ENCODE data around the gene RAB4B. TPM values are rescaled to one million over a fixed set of nuclear protein-coding genes. Genes with fewer than 3 reads are reported as not detected.

The RAB4B gene
- total RNA-seq, 4 donors from 2014 or later: 12.4 to 20.7 (median 17.0) TPM

DNA sequence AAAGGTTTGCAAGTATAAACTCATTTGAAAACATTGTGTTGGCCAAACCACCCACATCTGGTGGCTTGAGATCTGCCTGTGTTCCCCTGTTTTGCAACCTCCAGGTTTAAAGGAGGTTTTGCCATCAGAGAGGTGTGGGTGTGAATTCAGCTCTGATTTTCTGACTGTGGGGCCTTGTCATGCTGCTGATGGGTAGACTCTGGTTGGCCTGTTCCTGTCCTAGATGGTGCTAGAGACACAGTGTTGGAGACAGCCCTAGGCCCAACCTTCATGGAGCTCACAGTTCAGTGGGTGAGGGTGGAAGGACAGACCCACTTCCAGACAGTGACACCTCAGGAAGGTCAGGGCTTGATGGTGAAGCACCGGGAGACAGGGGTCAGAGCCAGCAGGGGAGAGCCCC is 7.5 kb downstream of the RAB4B start:
- Histone ChIP-seq H3K4me3 (no peak overlapping the region), H3K27ac (no peak overlapping the region), H3K9me3 (no peaks in the 10 kb centered on the region), H3K27me3 (no peaks in the 10 kb centered on the region), H3K4me1 (no peaks in the 10 kb centered on the region), H3K36me3 (peaks cover 30% of the 10 kb centered on the region)
- no peak for DNase-seq (ENCODE audit: low spot score in 2 of 2)
- 67% methylated on average over 1 of the region's 1 CpG for WGBS
- TF ChIP-seq POLR2A (IDR thresholded peaks at IDR 0.05): no peak
- TF ChIP-seq, protein P1, sequence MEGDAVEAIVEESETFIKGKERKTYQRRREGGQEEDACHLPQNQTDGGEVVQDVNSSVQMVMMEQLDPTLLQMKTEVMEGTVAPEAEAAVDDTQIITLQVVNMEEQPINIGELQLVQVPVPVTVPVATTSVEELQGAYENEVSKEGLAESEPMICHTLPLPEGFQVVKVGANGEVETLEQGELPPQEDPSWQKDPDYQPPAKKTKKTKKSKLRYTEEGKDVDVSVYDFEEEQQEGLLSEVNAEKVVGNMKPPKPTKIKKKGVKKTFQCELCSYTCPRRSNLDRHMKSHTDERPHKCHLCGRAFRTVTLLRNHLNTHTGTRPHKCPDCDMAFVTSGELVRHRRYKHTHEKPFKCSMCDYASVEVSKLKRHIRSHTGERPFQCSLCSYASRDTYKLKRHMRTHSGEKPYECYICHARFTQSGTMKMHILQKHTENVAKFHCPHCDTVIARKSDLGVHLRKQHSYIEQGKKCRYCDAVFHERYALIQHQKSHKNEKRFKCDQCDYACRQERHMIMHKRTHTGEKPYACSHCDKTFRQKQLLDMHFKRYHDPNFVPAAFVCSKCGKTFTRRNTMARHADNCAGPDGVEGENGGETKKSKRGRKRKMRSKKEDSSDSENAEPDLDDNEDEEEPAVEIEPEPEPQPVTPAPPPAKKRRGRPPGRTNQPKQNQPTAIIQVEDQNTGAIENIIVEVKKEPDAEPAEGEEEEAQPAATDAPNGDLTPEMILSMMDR (IDR thresholded peaks at IDR 0.05): no peak
- no peak for TF ChIP-seq POLR2AphosphoS5 (IDR thresholded peaks at IDR 0.05)
- TF ChIP-seq EP300 (IDR thresholded peaks at IDR 0.05): no peak

DNA sequence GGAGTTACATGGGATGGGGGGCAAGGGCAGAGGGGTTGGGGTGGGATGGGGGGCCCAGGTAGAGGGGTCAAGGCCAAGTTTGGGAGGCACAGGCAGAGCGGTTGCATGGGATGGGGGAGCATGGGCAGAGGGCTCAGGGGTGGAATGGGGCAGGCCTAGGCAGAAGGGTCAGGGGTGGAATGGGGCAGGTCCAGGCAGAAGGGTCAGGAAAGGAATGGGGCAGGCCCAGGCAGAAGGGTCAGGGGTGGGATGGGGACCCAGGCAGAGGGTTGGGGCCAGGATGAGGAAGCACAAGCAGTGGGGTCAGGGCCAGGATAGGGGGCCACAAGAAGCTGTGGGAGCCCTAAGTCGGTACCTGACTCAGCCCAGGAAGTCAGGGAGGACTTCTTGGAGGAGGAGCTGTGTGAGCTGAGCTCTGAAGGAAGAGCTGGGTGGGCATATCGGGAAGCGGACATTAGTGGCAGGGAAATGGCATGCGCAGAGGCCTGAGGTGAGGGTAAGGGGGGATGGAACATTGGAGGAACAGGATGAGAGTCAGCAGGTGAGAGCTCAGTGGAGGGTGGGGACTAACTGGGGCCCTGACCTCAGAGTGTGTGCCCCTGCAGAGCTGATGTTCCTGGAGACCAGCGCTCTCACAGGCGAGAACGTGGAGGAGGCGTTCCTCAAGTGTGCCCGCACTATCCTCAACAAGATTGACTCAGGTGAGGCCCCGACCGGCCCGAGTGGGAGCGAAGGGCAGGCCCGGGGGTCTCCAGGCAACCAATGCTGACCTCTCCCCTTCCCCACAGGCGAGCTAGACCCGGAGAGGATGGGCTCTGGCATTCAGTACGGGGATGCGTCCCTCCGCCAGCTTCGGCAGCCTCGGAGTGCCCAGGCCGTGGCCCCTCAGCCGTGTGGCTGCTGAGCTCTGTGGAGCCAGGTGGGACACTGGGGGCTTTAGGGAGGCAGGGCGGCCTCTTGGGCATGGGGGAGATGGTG is 8.3 kb downstream of the RAB4B start:
- Histone ChIP-seq H3K4me1 (no peaks in the 10 kb centered on the region), H3K27ac (no peak overlapping the region), H3K27me3 (no peaks in the 10 kb centered on the region), H3K9me3 (no peaks in the 10 kb centered on the region), H3K36me3 (peaks cover 32% of the 10 kb centered on the region), H3K4me3 (no peak overlapping the region)
- TF ChIP-seq POLR2A (IDR thresholded peaks at IDR 0.05): no peak
- no peak for TF ChIP-seq EP300 (IDR thresholded peaks at IDR 0.05)
- TF ChIP-seq, protein P1 (IDR thresholded peaks at IDR 0.05): no peak
- no peak for TF ChIP-seq POLR2AphosphoS5 (IDR thresholded peaks at IDR 0.05)
- 90% methylated on average over 24 of the region's 25 CpGs for WGBS
- DNase-seq (ENCODE audit: low spot score in 2 of 2): no peak

DNA sequence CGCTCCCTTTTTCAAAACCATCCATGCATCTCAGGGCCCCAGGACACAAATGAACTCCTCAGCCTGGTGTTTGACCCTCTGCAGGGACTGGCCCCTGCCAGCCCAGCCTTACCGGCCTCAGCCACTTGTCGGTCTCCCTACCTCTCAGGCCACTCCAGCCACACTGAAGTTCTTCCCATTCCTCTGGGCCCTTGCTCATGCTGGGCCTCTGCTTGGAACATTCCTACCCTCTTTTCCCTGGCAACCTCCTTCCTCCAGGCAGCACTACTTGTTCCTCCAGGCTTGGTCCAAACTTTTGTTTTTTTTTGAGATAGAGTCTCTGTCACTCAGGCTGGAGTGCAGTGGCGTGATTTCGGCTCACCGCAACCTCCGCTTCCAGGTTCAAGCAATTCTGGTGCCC is 13.3 kb downstream of the RAB4B start:
- Histone ChIP-seq H3K4me1 (no peaks in the 10 kb centered on the region), H3K36me3 (peaks cover 25% of the 10 kb centered on the region), H3K27me3 (no peaks in the 10 kb centered on the region), H3K27ac (no peak overlapping the region), H3K9me3 (no peaks in the 10 kb centered on the region), H3K4me3 (no peak overlapping the region)
- WGBS: 85% methylated on average over 7 of the region's 7 CpGs
- DNase-seq (ENCODE audit: low spot score in 2 of 2): no peak
- TF ChIP-seq EP300 (IDR thresholded peaks at IDR 0.05): no peak
- TF ChIP-seq, protein P1 (IDR thresholded peaks at IDR 0.05): no peak
- TF ChIP-seq POLR2A (IDR thresholded peaks at IDR 0.05): no peak
- TF ChIP-seq POLR2AphosphoS5 (IDR thresholded peaks at IDR 0.05): no peak

DNA sequence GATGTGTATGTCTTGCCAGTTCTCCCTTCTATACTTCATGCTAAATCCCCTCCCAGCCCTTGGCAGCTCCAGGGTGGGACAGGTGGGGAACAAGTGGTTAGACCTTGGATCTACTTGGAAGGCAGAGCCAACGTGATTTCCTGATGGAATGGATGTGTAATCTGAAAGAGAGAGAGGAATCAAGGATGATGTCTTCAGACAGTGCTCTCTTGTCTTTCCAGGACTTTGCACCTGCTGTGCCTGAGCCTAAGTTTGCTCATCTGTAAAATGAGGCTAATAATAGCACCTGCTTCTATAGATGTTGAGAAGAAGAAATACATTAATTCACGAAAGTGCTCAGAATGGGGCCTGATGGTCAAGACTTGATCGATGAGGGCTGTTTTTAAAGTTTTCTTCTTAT is 13.9 kb downstream of the RAB4B start:
- DNase-seq (ENCODE audit: low spot score in 2 of 2): no peak
- no peaks in the 10 kb centered on the region for H3K27me3 ChIP-seq
- H3K9me3 ChIP-seq: no peaks in the 10 kb centered on the region
- H3K4me3 ChIP-seq: no peak overlapping the region
- H3K4me1 ChIP-seq: no peaks in the 10 kb centered on the region
- 67% methylated on average over 3 of the region's 3 CpGs for WGBS
- TF ChIP-seq POLR2AphosphoS5 (IDR thresholded peaks at IDR 0.05) (no peak), POLR2A (IDR thresholded peaks at IDR 0.05) (no peak), EP300 (IDR thresholded peaks at IDR 0.05) (no peak)
- TF ChIP-seq, protein P1 (IDR thresholded peaks at IDR 0.05): no peak
- H3K27ac ChIP-seq: no peak overlapping the region
- H3K36me3 ChIP-seq: peaks cover 18% of the 10 kb centered on the region

DNA sequence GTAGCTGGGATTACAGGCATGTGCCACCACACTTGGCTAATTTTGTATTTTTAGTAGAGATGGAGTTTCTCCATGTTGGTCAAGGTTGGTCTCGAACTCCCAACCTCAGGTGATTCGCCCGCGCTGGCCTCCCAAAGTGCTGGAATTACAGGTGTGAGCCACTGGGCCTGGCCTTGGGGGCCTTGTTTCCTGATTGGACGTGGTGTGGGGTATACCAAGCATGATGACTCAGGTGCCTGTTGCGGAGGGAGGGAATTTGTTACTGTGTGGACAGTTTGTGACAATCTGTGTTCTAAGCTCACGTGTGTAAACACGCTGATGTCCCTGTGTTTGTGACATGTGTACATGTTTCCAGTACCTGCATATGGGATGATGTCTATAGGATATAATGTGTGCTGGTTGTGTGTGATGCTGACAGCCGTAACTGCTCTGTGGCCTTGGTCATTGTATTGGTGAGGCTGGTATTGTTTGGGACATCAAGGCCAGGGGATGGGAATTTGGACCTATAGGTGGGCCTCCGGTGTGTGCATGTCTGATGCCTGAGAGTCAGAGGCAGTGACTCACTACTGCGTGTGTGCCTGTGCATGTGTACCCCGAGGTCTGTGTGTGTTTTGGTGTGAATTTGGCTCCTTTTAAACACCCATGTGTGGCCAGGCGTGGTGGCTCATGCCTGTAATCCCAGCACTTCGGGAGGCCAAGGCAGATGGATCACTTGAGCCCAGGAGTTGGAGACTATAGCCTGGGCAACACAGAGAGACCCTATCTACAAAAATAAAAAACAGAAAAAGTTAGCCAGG is 19.3 kb downstream of the RAB4B start:
- TF ChIP-seq POLR2A (IDR thresholded peaks at IDR 0.05) (no peak), POLR2AphosphoS5 (IDR thresholded peaks at IDR 0.05) (no peak), EP300 (IDR thresholded peaks at IDR 0.05) (no peak)
- TF ChIP-seq, protein P1 (IDR thresholded peaks at IDR 0.05): no peak
- peaks cover 8% of the 10 kb centered on the region for H3K36me3 ChIP-seq
- H3K4me1 ChIP-seq: peaks cover 35% of the 10 kb centered on the region
- peak overlapping the region; percentile 97 for H3K4me3 ChIP-seq
- H3K27me3 ChIP-seq: no peaks in the 10 kb centered on the region
- H3K27ac ChIP-seq: peak overlapping the region; percentile 84
- no peak for DNase-seq (ENCODE audit: low spot score in 2 of 2)
- H3K9me3 ChIP-seq: no peaks in the 10 kb centered on the region
- 92% methylated on average over 13 of the region's 14 CpGs for WGBS
